Stimulated activated effector memory CD8-positive, alpha-beta T cell treated with anti-CD3 and anti-CD28 coated beads, Interleukin-12 subunit alpha, Interleukin-12 subunit beta, amount 100 ng/mL, for 72 hours (primary cell): ENCODE data around the gene OSTN.
"Not testable (repeated sequence)": the region's sequence is repeated elsewhere in the genome, so short reads cannot be mapped to it uniquely, and the experiment has no call there.

Experiments
- ATAC-seq: fragments of 150-1000 bp; cut with Tn5 transposase; 2 replicates; pipeline ENCODE4 v1.10.0; 2021
- DNase-seq, 2 donors: peaks; one replicate each; pipeline ENCODE4 v3.0.0; 2021 to 2022; ENCODE audit warnings: low spot score in 2 of 2
- H3K27ac Mint-ChIP-seq: one replicate; pipeline ENCODE4 v1.8.0; 2022; ENCODE audit warnings: mild to moderate bottlenecking, mixed read lengths
- H3K36me3 Mint-ChIP-seq: one replicate; pipeline ENCODE4 v1.8.0; 2022; ENCODE audit warnings: mild to moderate bottlenecking, mixed read lengths
- H3K4me1 Mint-ChIP-seq: one replicate; pipeline ENCODE4 v1.8.0; 2022; ENCODE audit warnings: mixed read lengths
- H3K4me3 Mint-ChIP-seq: one replicate; pipeline ENCODE4 v1.8.0; 2022; ENCODE audit warnings: mild to moderate bottlenecking, mixed read lengths
- H3K9me3 Mint-ChIP-seq: one replicate; pipeline ENCODE4 v1.8.0; 2022; ENCODE audit warnings: mixed read lengths

OSTN gene

GRCh38 chr3:191275244-191275643 lies 76.2 kb downstream of the OSTN start:
- H3K4me1 Mint-ChIP-seq, H3K9me3 Mint-ChIP-seq, ATAC-seq, H3K4me3 Mint-ChIP-seq, DNase-seq, H3K36me3 Mint-ChIP-seq, H3K27ac Mint-ChIP-seq: not testable (repeated sequence)

GRCh38 chr3:191275751-191276150 lies 76.7 kb downstream of the OSTN start:
- no peak overlapping the region for H3K27ac Mint-ChIP-seq
- H3K4me3 Mint-ChIP-seq, result no peak overlapping the region
- no peaks in the 10 kb centered on the region for H3K4me1 Mint-ChIP-seq
- no peaks in the 10 kb centered on the region for H3K36me3 Mint-ChIP-seq
- DNase-seq (no peak), ATAC-seq (no peak)
- peaks cover 6% of the 10 kb centered on the region for H3K9me3 Mint-ChIP-seq

DNA sequence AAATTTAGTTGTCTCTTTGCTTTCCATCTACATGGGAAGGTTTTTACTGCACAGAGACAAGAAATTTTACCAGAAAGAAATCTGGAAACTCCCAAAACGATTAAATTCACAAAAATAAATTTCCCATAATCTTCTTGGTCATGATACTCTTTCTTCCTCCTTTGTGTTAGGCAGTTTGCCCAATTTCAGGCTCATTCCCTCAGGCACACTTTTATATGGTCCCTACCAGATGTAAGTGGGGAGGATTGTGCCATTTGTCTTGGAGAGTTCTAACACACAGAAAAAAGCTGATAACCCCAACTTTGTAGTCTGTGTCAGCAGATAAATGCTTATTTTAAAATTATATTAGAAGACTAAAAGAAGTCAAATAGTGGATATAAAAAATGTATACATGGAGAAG lies 81.1 kb downstream of the OSTN start:
- no peak for ATAC-seq
- Mint-ChIP-seq H3K4me1 (no peaks in the 10 kb centered on the region), H3K27ac (no peak overlapping the region), H3K4me3 (no peak overlapping the region), H3K36me3 (no peaks in the 10 kb centered on the region), H3K9me3 (no peaks in the 10 kb centered on the region)
- no peak for DNase-seq

DNA sequence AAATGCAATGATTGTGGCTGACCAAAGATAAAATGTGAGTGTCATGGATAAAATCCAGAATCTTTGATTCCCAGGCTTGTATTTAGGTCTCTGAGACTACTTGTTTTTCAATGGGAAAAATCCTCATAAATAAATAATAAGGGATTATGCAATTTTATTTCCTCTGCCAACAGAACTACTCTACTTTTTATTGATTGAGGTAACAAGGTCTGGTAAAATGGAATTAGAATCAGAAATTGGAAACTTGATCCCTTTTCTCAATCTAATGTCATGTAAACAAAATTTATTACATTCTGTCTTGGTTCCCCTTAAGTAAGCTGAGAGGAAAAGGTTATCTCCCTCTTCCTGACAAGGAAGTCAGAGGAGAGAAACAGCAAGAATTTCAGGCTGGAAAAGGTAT lies 81.8 kb downstream of the OSTN start:
- Mint-ChIP-seq H3K27ac (no peak overlapping the region), H3K4me3 (no peak overlapping the region), H3K9me3 (no peaks in the 10 kb centered on the region), H3K36me3 (no peaks in the 10 kb centered on the region), H3K4me1 (no peaks in the 10 kb centered on the region)
- DNase-seq (no peak), ATAC-seq (no peak)

DNA sequence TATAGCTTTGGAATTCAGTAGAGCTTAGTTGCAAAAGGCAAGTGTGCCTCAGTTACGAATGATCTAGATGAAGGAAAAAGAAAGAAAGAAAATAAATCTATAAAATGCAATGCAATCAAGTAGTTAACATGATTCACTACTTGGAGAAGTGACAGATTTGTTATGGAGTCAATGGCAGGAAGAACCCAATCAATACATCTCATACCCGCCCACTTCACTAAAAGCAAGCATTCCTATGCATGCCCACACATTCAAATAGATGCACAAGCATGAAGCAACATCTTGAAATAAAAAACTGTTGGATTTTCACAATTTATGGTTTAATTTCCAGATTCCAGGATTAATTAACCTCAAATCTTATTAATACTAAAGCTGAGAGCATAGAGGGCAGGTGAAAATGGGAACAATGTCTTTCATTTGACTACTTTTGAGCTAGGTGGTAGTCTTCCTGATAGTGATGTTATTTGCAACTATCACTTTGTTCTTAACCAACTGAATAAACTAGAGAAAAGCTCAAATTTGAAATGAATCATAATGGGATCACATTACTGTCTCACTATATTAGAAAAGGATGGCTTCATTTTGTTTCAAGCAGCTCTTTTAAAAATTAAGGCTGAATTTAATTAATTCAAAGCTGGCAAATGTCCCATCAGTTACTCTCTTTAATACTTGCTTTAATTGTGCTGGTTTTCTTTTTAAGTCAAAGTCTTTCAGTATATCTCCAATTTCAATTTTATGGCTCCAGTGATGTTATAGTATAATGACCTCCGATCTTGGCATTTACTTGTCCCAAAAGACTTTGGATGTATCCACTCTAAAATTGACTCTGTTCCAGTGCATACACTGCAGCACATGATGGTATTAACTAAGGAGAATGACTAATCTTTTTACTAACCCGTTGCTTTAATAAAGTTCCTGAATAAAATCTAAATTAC lies 83.5 kb downstream of the OSTN start:
- Mint-ChIP-seq H3K4me1 (no peaks in the 10 kb centered on the region), H3K4me3 (no peak overlapping the region), H3K36me3 (no peaks in the 10 kb centered on the region), H3K9me3 (no peaks in the 10 kb centered on the region), H3K27ac (no peak overlapping the region)
- no peak for ATAC-seq
- DNase-seq, result no peak

GRCh38 chr3:191283400-191283799 lies 84.4 kb downstream of the OSTN start:
- no peak for DNase-seq
- Mint-ChIP-seq H3K36me3 (no peaks in the 10 kb centered on the region), H3K27ac (no peak overlapping the region)

GRCh38 chr3:191290311-191291025 lies 91.4 kb downstream of the OSTN start:
- H3K4me1 Mint-ChIP-seq, result no peaks in the 10 kb centered on the region
- DNase-seq (no peak), ATAC-seq (peak; percentile 32)
- no peak overlapping the region for H3K27ac Mint-ChIP-seq
- no peaks in the 10 kb centered on the region for H3K9me3 Mint-ChIP-seq
- H3K4me3 Mint-ChIP-seq, result no peak overlapping the region
- no peaks in the 10 kb centered on the region for H3K36me3 Mint-ChIP-seq

More at GRCh38 chr3:191283400-191283799, 84.4 kb downstream of the OSTN start:
- no peaks in the 10 kb centered on the region for H3K9me3 Mint-ChIP-seq
- peak; percentile 50 for ATAC-seq
- no peaks in the 10 kb centered on the region for H3K4me1 Mint-ChIP-seq
- no peak overlapping the region for H3K4me3 Mint-ChIP-seq

DNA sequence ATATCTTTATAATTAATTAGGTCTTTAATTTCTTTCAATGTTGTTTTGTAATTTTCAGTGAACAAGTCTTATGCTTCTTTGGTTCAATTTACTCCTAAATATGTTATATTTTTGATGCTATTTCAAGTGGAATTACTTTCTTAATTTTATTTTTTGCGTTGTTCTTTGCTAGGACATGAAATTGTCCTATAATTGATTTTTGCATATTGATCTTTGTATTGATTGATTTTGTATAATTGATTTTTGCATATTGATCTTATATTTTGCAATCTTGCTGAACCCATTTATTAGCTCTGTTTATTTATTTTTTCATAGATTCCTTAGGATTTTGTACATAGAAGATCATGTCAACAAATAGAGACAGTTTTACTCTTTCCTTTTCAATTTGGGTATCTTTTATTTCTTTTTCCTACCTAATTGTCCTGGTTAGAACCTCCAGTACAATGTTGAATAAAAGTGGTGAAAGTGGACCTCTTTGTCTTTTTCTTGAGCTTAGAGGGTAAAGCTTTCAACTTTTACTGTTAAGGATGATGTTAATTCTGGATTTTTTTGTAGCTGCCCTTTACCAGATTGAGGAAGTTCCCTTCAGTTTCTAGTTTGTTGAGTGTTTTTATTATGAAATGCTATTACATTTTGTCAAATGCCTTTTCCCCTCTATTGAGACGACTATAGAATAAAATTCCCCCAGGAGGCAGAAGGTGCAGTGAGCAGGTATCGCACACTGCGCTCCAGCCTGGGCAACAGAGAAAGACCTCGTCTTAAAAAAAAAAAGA lies 93.4 kb downstream of the OSTN start:
- ATAC-seq (no peak), DNase-seq (no peak)
- H3K4me1 Mint-ChIP-seq, result no peaks in the 10 kb centered on the region
- H3K36me3 Mint-ChIP-seq, result no peaks in the 10 kb centered on the region
- no peak overlapping the region for H3K4me3 Mint-ChIP-seq
- no peak overlapping the region for H3K27ac Mint-ChIP-seq
- no peaks in the 10 kb centered on the region for H3K9me3 Mint-ChIP-seq

GRCh38 chr3:191294291-191294690 lies 95.2 kb downstream of the OSTN start:
- H3K36me3 Mint-ChIP-seq, result no peaks in the 10 kb centered on the region

DNA sequence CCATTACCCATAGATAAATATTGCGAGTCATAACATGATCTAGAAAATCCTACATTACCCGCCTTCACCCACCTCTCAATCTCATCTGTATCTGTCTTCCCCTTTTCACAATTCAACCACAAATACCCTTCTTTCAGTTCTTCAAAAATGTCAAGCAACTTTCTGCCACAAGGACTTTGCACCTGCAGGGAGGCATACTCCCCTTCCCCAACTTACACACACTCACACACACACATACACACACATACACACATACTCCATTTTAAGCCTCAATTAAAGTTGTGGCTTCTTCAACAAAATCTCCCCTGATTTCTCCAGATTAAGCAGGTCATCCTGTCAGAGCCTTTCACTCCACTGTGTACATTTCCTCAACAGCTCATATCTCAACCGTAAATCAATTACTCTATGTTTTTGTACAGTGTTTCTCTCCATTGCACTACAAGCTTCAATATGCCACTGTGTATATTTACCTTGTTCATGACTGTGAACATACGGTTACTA lies 97.0 kb downstream of the OSTN start:
- Mint-ChIP-seq H3K4me3 (no peak overlapping the region), H3K4me1 (no peaks in the 10 kb centered on the region), H3K9me3 (no peaks in the 10 kb centered on the region), H3K27ac (no peak overlapping the region), H3K36me3 (no peaks in the 10 kb centered on the region)
- ATAC-seq (peak; percentile 16), DNase-seq (no peak)

More at GRCh38 chr3:191294291-191294690, 95.2 kb downstream of the OSTN start:
- DNase-seq (no peak), ATAC-seq (no peak)
- Mint-ChIP-seq H3K9me3 (no peaks in the 10 kb centered on the region), H3K4me1 (no peaks in the 10 kb centered on the region), H3K4me3 (no peak overlapping the region), H3K27ac (no peak overlapping the region)

GRCh38 chr3:191298846-191299245 lies 99.8 kb downstream of the OSTN start:
- no peak overlapping the region for H3K4me3 Mint-ChIP-seq
- DNase-seq (no peak), ATAC-seq (no peak)
- H3K36me3 Mint-ChIP-seq, result no peaks in the 10 kb centered on the region
- H3K4me1 Mint-ChIP-seq, result no peaks in the 10 kb centered on the region
- H3K9me3 Mint-ChIP-seq, result no peaks in the 10 kb centered on the region
- H3K27ac Mint-ChIP-seq, result no peak overlapping the region

- no peaks in the 10 kb centered on the region for H3K36me3 Mint-ChIP-seq
- H3K27ac Mint-ChIP-seq, result no peak overlapping the region
- DNase-seq (no peak), ATAC-seq (peak; percentile 28)
- no peak overlapping the region for H3K4me3 Mint-ChIP-seq
- no peaks in the 10 kb centered on the region for H3K4me1 Mint-ChIP-seq
- peaks cover 3% of the 10 kb centered on the region for H3K9me3 Mint-ChIP-seq
These were observed 101.4 kb downstream of the OSTN start for GRCh38 chr3:191300422-191300821.

DNA sequence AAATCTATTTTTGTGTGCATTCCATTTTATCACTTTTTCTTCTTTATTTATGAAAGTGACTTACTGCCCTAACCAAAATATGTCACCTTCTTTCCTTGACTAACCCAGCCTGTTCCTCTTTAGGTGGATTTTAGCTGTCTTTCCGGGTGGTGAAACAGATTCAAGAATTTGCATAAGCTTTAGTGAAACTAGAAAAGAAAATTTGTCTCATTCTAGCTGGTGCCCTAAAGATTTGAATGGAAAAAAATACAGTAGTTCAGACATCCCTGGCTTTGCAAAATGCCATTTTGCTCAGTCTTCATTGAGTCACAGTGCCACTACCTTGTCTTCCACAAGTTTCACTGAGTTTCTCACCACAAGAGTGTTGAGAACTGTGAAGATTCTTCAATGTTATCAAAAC lies 102.0 kb downstream of the OSTN start:
- DNase-seq, result no peak
- H3K4me1 Mint-ChIP-seq, result no peaks in the 10 kb centered on the region
- ATAC-seq, result no peak
- H3K9me3 Mint-ChIP-seq, result peaks cover 3% of the 10 kb centered on the region
- H3K27ac Mint-ChIP-seq, result no peak overlapping the region
- no peaks in the 10 kb centered on the region for H3K36me3 Mint-ChIP-seq
- no peak overlapping the region for H3K4me3 Mint-ChIP-seq

DNA sequence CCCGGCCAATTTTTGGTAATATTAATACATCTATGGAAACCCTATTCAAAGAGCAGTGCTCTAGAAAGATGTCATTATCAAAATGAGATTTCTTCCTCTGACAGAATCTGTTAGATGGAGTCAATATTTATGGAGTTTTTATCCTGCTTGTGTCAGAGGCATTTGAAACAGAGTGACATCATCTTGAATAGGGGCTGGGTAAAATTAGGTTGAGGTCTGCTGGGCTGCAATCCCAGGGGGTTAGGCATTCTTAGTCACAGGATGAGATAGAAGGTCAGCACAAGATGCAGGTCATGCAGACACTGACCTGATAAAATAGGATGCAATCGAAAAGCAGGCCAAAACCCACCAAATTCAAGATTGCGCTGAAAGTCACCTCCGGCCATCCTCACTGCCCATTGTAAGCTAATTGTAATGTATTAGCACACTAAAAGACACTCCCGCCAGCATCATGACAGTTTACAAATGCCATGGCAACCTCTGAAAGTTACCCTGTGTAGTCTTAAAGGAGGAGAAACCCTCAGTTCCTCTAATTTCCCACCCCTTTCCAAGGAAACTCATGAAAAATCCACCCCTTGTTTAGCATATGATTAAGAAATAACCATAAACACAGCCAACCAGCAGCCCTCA lies 102.9 kb downstream of the OSTN start:
- no peak overlapping the region for H3K4me3 Mint-ChIP-seq
- no peaks in the 10 kb centered on the region for H3K4me1 Mint-ChIP-seq
- peaks cover 3% of the 10 kb centered on the region for H3K9me3 Mint-ChIP-seq
- H3K27ac Mint-ChIP-seq, result no peak overlapping the region
- ATAC-seq (no peak), DNase-seq (no peak)
- no peaks in the 10 kb centered on the region for H3K36me3 Mint-ChIP-seq

DNA sequence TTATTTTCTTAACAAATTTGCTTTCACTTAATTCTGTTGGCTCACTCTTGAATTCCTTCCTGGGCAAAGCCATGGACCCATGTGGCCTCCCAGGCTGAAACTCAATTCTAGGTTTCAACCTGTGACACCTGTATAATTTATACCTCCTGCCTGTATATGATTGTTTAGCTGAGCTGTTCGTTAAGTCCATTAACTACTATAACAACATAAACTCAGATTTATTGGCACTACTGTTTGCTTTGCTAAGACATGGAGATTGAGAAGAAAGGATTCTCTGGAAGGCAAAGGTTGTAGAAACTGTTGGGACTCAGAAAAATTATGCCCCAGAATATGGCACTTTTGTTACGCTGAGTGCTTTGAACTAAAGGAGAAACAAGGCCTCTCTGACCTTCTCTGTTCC lies 103.4 kb downstream of the OSTN start:
- ATAC-seq (no peak), DNase-seq (no peak)
- no peak overlapping the region for H3K27ac Mint-ChIP-seq
- H3K36me3 Mint-ChIP-seq, result no peaks in the 10 kb centered on the region
- peaks cover 3% of the 10 kb centered on the region for H3K9me3 Mint-ChIP-seq
- no peak overlapping the region for H3K4me3 Mint-ChIP-seq
- no peaks in the 10 kb centered on the region for H3K4me1 Mint-ChIP-seq
